ENCODE results near the gene PRPF8. TPM values are rescaled to one million over a fixed set of nuclear protein-coding genes. Genes with fewer than 3 reads are reported as not detected.
A peak's percentile ranks its signal among the peaks of the same experiment; 100 is the strongest.

The PRPF8 gene
- total and polyA plus RNA-seq, 10 of the 15 experiments (the other 5 are each of a cell fraction or from before 2014, with no cell fraction given), result 77.2 to 337 (median 162) TPM

- TF ChIP-seq CBX3 (IDR thresholded peaks at IDR 0.05; ENCODE audit: borderline replicate concordance, low read depth) (no peak), POLR2AphosphoS5 (IDR thresholded peaks at IDR 0.05; ENCODE audit: low read length) (no peak), NFXL1 (IDR thresholded peaks at IDR 0.05; ENCODE audit: borderline replicate concordance) (0 out of 2 replicates have a peak, but pooled peaks have one; percentile 36), MAX (IDR thresholded peaks at IDR 0.05; ENCODE audit: low read depth, low read length) (no peak), ELK1 (IDR thresholded peaks at IDR 0.05; ENCODE audit: low read depth, low read length) (no peak), MTA3 (IDR thresholded peaks at IDR 0.05; ENCODE audit: borderline replicate concordance, low read length) (no peak), IRF3 (IDR thresholded peaks at IDR 0.05) (no peak), RCOR1 (conservative IDR thresholded peaks at IDR 0.05; ENCODE audit: low read depth, low read length) (no peak), SREBF1 (IDR thresholded peaks at IDR 0.05; ENCODE audit: low read length) (no peak), CHD1 (IDR thresholded peaks at IDR 0.05; ENCODE audit: low read depth, low read length) (no peak), SUZ12 (IDR thresholded peaks at IDR 0.05; ENCODE audit: unreplicated experiment) (no peak), RUNX3 (IDR thresholded peaks at IDR 0.05; ENCODE audit: low read length) (no peak), EP300 (IDR thresholded peaks at IDR 0.05; ENCODE audit: borderline replicate concordance in 1 of 2, control insufficient read depth in 1 of 2, low read depth in 2 of 2, low read length in 2 of 2) (no peak), TCF7 (IDR thresholded peaks at IDR 0.05; ENCODE audit: borderline replicate concordance) (no peak), IRF5 (IDR thresholded peaks at IDR 0.05; ENCODE audit: borderline replicate concordance) (no peak), RAD21 (IDR thresholded peaks at IDR 0.05; ENCODE audit: insufficient read depth, low read depth, low read length) (peak; percentile 40; the same call in 1 of the 2 replicates), EGR1 (IDR thresholded peaks at IDR 0.05; ENCODE audit: borderline replicate concordance in 1 of 2, low read depth in 2 of 2, low read length in 2 of 2) (no peak), MYB (IDR thresholded peaks at IDR 0.05; ENCODE audit: borderline replicate concordance, low read depth, low read length) (no peak), CHD2 (IDR thresholded peaks at IDR 0.05; ENCODE audit: borderline replicate concordance, low read depth, low read length) (no peak), LARP7 (IDR thresholded peaks at IDR 0.05) (peak; percentile 47), NFIC (IDR thresholded peaks at IDR 0.05; ENCODE audit: low read depth, low read length) (no peak), CEBPZ (IDR thresholded peaks at IDR 0.05; ENCODE audit: low read depth, low read length) (no peak)
Measured at GRCh38 chr17:1628856-1629503, 55.7 kb downstream of the PRPF8 start (continued).
